Right lobe of liver (tissue), 6 donors: ENCODE results near the gene FUOM. TPM values are rescaled to one million over a fixed set of nuclear protein-coding genes. Genes with fewer than 3 reads are reported as not detected.
"Not testable (repeated sequence)": the region's sequence is repeated elsewhere in the genome, so short reads cannot be mapped to it uniquely, and the experiment has no call there.

Experiments
- ATAC-seq, 4 donors: fragments of 200-7000 bp; cut with Tn5 transposase; one replicate each; pipeline ENCODE4 v1.9.1; 2020; ENCODE audit warnings: mild to moderate bottlenecking in 4 of 4, moderate library complexity in 4 of 4
- DNase-seq, 3 donors: peaks; one replicate each; pipeline ENCODE4 v3.0.0-alpha.2; 2020
- H3K27ac ChIP-seq, 3 donors: fragments of 200-600 bp; one replicate each; pipeline ENCODE4 v1.8.0; 2022
- H3K27me3 ChIP-seq, 2 donors: fragments of 200-600 bp; one replicate each; pipeline ENCODE4 v1.8.0; 2022
- H3K36me3 ChIP-seq, 4 donors: fragments of 200-600 bp; sonication (generic) in 1 of 4; one replicate each; pipeline versions ENCODE4 v1.5.1 to v1.8.0; 2017 to 2022; ENCODE audit warnings: control low read depth in 1 of 4
- H3K4me1 ChIP-seq, 4 donors: fragments of 200-600 bp; sonication (generic) in 1 of 4; one replicate each; pipeline versions ENCODE4 v1.5.1 to v1.8.0; 2017 to 2022; ENCODE audit warnings: control low read depth in 1 of 4
- H3K4me3 ChIP-seq, 3 donors: fragments of 200-600 bp; one replicate each; pipeline ENCODE4 v1.8.0; 2022
- H3K9me3 ChIP-seq, 4 donors: fragments of 200-600 bp; sonication (generic) in 1 of 4; one replicate each; pipeline versions ENCODE4 v1.5.1 to v1.8.0; 2017 to 2022; ENCODE audit warnings: control low read depth in 1 of 4
- CTCF ChIP-seq, 4 donors: fragments of 200-600 bp in 3 of 4; fragments of 450-650 bp in 1 of 4; IDR thresholded peaks; one replicate each; pipeline versions ENCODE4 v1.5.1 to v1.8.0; 2016 to 2022; ENCODE audit warnings: antibody characterized with exemption in 4 of 4, mild to moderate bottlenecking in 2 of 4
- POLR2A ChIP-seq: fragments of 450-650 bp; IDR thresholded peaks from one replicate; pipeline ENCODE4 v1.6.1; 2017; ENCODE audit warnings: antibody characterized with exemption, mild to moderate bottlenecking
- WGBS: methylation state at CpG from one replicate; pipeline ENCODE4 v1.1.6; 2018; ENCODE audit warnings: low coverage, low lambda C conversion rate; ENCODE audit not compliant: insufficient coverage; ENCODE audit errors: missing lambda C conversion rate; 5-methylcytosine and 5-hydroxymethylcytosine counted together
- intact Hi-C, 2 donors: fragments of 100-400 bp; cut with DNase I; formaldehyde crosslinking; loops; one replicate each; pipeline versions ENCODE4 v1.11.2 to v1.14.1; 2022
- total RNA-seq, 6 experiments: library from RNA; depleted of rRNA in 2 of 6; stranded (reverse); fragments of >200 nt in 2 of 6; fragmentation: NEBNext Ultra II Directional in 3 of 6; extraction: Animal tissue kit (Norgen Biotek cat#: 25700) in 3 of 6; gene quantifications; one replicate each; pipeline versions ENCODE4 v1.1.0 to v1.2.4, GENCODE V29; 2016 to 2023
- donor health status: DM: no; HTN: yes; CAD: no.
- donor health status: DM: no; HTN: no; CAD: no.
- donor health status: DM: no; HTN: no; CAD: no.
- donor health status: DM: no; HTN: yes; CAD: no.
- donor health status: DM: no; HTN: yes; CAD: no.

The FUOM gene
- total RNA-seq, 6 experiments from 2014 or later: 76.1 to 158 (median 124) TPM

- peak overlapping the region; percentile 31 to 76 (median 66) for H3K4me3 ChIP-seq
- H3K27me3 ChIP-seq: no peaks in the 10 kb centered on the region
- no peak for TF ChIP-seq POLR2A
- TF ChIP-seq CTCF (IDR thresholded peaks at IDR 0.05): no peak
- H3K4me1 ChIP-seq: peaks cover 0 to 20% (median 6%) of the 10 kb centered on the region in 4 donors
- intact Hi-C loops: loop anchor here in 1 of 2 donors (10.0 kb wide), 1 partner anchor 48 kb away; no protein-coding TSS in a partner anchor
- peak overlapping the region in 1 of 3 donors; percentile 43 for H3K27ac ChIP-seq
- DNase-seq: peak; percentile 67 to 79 (median 78)
- peak; percentile 6 to 51 (median 43) for ATAC-seq
- H3K36me3 ChIP-seq: peaks cover 0 to 36% (median 20%) of the 10 kb centered on the region in 4 donors
- H3K9me3 ChIP-seq: no peaks in the 10 kb centered on the region
- 6% methylated on average over 9 of the region's 20 CpGs for WGBS
Observed at GRCh38 chr10:133372507-133372906, 14.7 kb upstream of the FUOM start.

DNA sequence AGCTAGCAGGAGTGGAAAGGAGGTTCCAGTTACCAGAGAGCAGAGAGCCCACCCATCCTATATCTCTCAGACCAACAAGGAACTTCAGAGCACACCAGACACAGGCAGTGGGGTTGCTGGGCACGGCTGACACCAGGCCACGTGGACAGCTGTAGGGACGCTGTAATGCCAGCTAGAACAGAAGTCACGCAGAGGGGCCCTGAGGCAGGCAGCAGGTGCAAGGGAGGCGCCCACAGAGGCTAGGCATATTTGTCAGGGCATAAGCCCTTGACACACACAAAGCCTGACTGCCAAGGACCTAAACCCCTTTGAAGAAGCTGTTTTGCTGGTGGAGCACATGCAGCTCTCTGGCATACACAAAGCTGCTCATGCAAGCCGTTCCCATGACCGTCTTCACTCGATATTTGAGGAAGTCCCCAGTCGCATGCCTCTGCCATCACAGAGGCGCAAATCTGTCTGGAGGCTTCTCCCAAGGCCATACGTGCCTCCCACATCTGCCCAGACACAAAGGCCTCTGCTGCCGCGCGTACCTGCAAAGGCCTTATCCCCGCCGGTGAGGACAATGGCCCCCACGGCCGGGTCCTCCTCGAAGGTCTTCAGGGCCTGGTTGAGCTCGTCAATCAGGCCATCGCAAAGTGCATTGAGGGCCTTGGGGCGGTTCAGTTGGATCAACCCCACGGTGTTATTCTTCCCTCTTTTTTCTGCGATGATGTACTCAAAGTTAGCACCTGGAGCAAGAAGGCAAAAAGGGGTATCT lies 12.4 kb upstream of the FUOM start:
- no peaks in the 10 kb centered on the region for H3K27me3 ChIP-seq
- H3K4me1 ChIP-seq: peaks cover 0 to 20% (median 4%) of the 10 kb centered on the region in 4 donors
- ATAC-seq: no peak
- TF ChIP-seq POLR2A: no peak
- no peak for TF ChIP-seq CTCF (IDR thresholded peaks at IDR 0.05)
- no peak overlapping the region for H3K27ac ChIP-seq
- peak in 1 of 3 donors; percentile 44 for DNase-seq
- peaks cover 0 to 56% (median 37%) of the 10 kb centered on the region in 4 donors for H3K36me3 ChIP-seq
- H3K4me3 ChIP-seq: no peak overlapping the region
- no peaks in the 10 kb centered on the region for H3K9me3 ChIP-seq
- intact Hi-C loops: loop anchor here in 1 of 2 donors (10.0 kb wide), 1 partner anchor 45 kb away; no protein-coding TSS in a partner anchor
- 90% methylated on average over 10 of the region's 24 CpGs for WGBS

GRCh38 chr10:133368153-133368552 lies 10.3 kb upstream of the FUOM start:
- H3K27ac ChIP-seq: no peak overlapping the region
- H3K36me3 ChIP-seq: peaks cover 0 to 74% (median 49%) of the 10 kb centered on the region in 4 donors
- ATAC-seq (no peak), DNase-seq (peak in 1 of 3 donors; percentile 34)
- intact Hi-C loops: no loop called here
- H3K4me3 ChIP-seq: no peak overlapping the region
- TF ChIP-seq POLR2A (no peak), CTCF (IDR thresholded peaks at IDR 0.05) (no peak)
- no CpG with 5 or more reads among the region's 7 CpGs for WGBS
- peaks cover 0 to 15% (median 0%) of the 10 kb centered on the region in 4 donors for H3K4me1 ChIP-seq
- no peaks in the 10 kb centered on the region for H3K9me3 ChIP-seq
- H3K27me3 ChIP-seq: no peaks in the 10 kb centered on the region

DNA sequence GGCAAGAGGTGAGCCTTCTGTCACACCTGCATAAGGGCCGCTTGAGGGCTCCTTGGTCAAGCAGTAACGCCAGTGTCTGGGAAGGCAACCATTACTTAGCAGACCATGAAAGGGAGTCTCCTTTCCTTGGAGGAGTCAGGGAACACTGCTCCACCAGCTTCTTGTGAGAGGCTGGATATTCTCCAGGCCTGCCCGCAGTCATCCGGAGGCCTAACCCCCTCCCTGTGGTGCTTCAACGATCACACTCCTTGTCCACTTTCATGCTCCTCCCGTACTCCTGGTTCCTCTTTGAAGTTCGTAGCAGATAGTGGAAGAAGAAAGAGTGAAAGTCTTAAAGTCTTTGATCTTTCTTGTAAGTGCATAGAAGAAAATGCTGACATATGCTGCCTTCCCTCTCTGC lies 9.6 kb upstream of the FUOM start:
- H3K27me3 ChIP-seq, H3K9me3 ChIP-seq, DNase-seq, H3K4me3 ChIP-seq, ATAC-seq, H3K27ac ChIP-seq, intact Hi-C loops: not testable (repeated sequence)
- Histone ChIP-seq H3K4me1 (peaks cover 0 to 15% (median 0%) of the 10 kb centered on the region in 4 donors), H3K36me3 (peaks cover 0 to 80% (median 51%) of the 10 kb centered on the region in 4 donors)
- no CpG with 5 or more reads among the region's 7 CpGs for WGBS

DNA sequence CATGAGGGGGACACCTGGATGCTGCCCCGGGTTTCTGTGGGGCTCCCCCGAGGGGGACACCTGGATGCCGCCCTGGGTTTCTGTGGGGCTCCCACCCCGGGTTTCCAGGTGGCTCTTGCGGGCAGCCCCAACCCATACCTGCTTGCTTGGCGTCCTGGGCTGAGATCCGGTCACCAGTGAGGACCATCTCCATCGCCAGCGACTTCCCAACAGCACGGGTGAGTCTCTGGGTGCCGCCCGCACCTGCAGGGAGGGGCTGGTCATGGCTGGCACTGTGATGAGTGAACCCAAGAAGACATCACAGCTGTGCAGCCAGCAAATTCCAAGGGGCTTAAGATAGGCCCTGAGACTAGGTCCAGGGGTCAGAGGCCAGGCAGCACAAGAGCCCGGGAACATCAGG lies 8.9 kb upstream of the FUOM start:
- H3K4me3 ChIP-seq: no peak overlapping the region
- intact Hi-C loops: no loop called here
- 90% methylated on average over 2 of the region's 13 CpGs for WGBS
- TF ChIP-seq CTCF (IDR thresholded peaks at IDR 0.05) (no peak), POLR2A (no peak)
- H3K27me3 ChIP-seq: no peaks in the 10 kb centered on the region
- ATAC-seq: no peak
- H3K4me1 ChIP-seq: peaks cover 0 to 9% (median 0%) of the 10 kb centered on the region in 4 donors
- H3K9me3 ChIP-seq: no peaks in the 10 kb centered on the region
- no peak overlapping the region for H3K27ac ChIP-seq
- peaks cover 0 to 87% (median 55%) of the 10 kb centered on the region in 4 donors for H3K36me3 ChIP-seq
- DNase-seq: peak in 1 of 3 donors; percentile 42
